ENCODE data around the gene SPATA2L.

DNA sequence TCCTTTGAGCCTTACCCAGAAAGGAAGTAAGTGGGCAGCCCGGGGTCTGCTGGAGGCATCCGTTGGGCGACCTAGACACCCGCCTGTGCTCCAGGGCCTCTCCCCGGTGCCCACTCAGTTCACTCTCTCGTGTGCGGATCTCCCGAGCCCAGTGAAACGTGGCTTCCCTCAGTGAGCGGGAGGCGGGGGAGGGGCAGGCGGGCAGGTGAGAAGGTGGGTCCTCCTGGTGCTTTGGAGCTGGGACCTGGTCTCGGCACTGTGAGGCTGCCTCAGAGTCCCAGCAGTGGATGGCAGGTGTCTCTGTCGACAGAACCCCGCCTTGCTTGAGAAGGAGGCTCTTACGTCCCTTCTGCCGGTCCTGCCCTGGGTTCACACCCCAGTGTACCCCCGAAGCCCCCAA, 27.8 kb upstream of the SPATA2L start:
- no peak for TF ChIP-seq HDAC6 (IDR thresholded peaks at IDR 0.05; ENCODE audit: unreplicated experiment)
- TF ChIP-seq ESRRA (IDR thresholded peaks at IDR 0.05; ENCODE audit: low read length) = no peak
- TF ChIP-seq, protein P1, sequence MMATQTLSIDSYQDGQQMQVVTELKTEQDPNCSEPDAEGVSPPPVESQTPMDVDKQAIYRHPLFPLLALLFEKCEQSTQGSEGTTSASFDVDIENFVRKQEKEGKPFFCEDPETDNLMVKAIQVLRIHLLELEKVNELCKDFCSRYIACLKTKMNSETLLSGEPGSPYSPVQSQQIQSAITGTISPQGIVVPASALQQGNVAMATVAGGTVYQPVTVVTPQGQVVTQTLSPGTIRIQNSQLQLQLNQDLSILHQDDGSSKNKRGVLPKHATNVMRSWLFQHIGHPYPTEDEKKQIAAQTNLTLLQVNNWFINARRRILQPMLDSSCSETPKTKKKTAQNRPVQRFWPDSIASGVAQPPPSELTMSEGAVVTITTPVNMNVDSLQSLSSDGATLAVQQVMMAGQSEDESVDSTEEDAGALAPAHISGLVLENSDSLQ (IDR thresholded peaks at IDR 0.05) = no peak
- no peak for TF ChIP-seq CBFB (IDR thresholded peaks at IDR 0.05; ENCODE audit: low read depth)
- TF ChIP-seq CEBPB (IDR thresholded peaks at IDR 0.05; ENCODE audit: borderline replicate concordance in 1 of 2, low read depth in 2 of 2, low read length in 2 of 2) = no peak
- TF ChIP-seq EZH2 (IDR thresholded peaks at IDR 0.05; ENCODE audit: borderline replicate concordance, control insufficient read depth, low read depth, low read length) = no peak
